ENCODE data around the gene TRPV5. TPM values are rescaled to one million over a fixed set of nuclear protein-coding genes. Genes with fewer than 3 reads are reported as not detected.

Gene TRPV5
- polyA plus RNA-seq, 1 donor: 1.5 TPM

GRCh38 chr7:142940966-142941535, 7.5 kb upstream of the TRPV5 start:
- DNase-seq: no peak

GRCh38 chr7:142939226-142939910, 5.8 kb upstream of the TRPV5 start, which contains the start of gene LLCFC1:
LLCFC1 (plus strand) TSS chr7:142939484; CDS start chr7:142939622, 138 bp downstream.
- DNase-seq: no peak

- DNase-seq: no peak
These were observed 5.1 kb upstream of the TRPV5 start for GRCh38 chr7:142938611-142939010.

- DNase-seq: no peak
These were observed 2.5 kb upstream of the TRPV5 start for GRCh38 chr7:142935941-142936565.

- no peak for DNase-seq
These were observed 510 bp upstream of the TRPV5 start for GRCh38 chr7:142934056-142934455.

- no peak for DNase-seq
These were observed 462 bp downstream of the TRPV5 start for GRCh38 chr7:142933092-142933475.

- no peak for DNase-seq
These were observed 1.0 kb downstream of the TRPV5 start for GRCh38 chr7:142932386-142933091.

- no peak for DNase-seq
These were observed 3.3 kb downstream of the TRPV5 start for GRCh38 chr7:142930126-142930730.

GRCh38 chr7:142927949-142928348, 5.6 kb downstream of the TRPV5 start:
- no peak for DNase-seq

- DNase-seq: no peak
These were observed 6.3 kb downstream of the TRPV5 start for GRCh38 chr7:142927085-142927745.

GRCh38 chr7:142925413-142925812, 8.1 kb downstream of the TRPV5 start:
- no peak for DNase-seq

GRCh38 chr7:142923391-142923790, 10.2 kb downstream of the TRPV5 start:
- no peak for DNase-seq

- no peak for DNase-seq
These were observed 13.9 kb downstream of the TRPV5 start for GRCh38 chr7:142919656-142920055.

- DNase-seq: no peak
These were observed 14.6 kb downstream of the TRPV5 start for GRCh38 chr7:142918901-142919300.

GRCh38 chr7:142917447-142917846, 16.1 kb downstream of the TRPV5 start:
- DNase-seq: no peak

- peak; percentile 27 for DNase-seq
These were observed 17.0 kb downstream of the TRPV5 start for GRCh38 chr7:142916508-142916907.

- no peak for DNase-seq
These were observed 18.2 kb downstream of the TRPV5 start for GRCh38 chr7:142915315-142915714.

GRCh38 chr7:142914121-142914520, 19.4 kb downstream of the TRPV5 start:
- DNase-seq: no peak

- DNase-seq: no peak
These were observed 20.0 kb downstream of the TRPV5 start for GRCh38 chr7:142913566-142913965.

GRCh38 chr7:142913051-142913450, 20.5 kb downstream of the TRPV5 start:
- no peak for DNase-seq

- DNase-seq: no peak
These were observed 23.1 kb downstream of the TRPV5 start for GRCh38 chr7:142910481-142910880.

GRCh38 chr7:142910031-142910433, 23.5 kb downstream of the TRPV5 start:
- DNase-seq: no peak

All from left kidney (tissue), 2 donors.